Loucy (cell line): ENCODE data around the gene PRKACA.

Experiments
- EZH2phosphoT487 ChIP-seq: fragments of 200-600 bp; IDR thresholded peaks from 2 replicates; pipeline ENCODE4 v1.6.1; 2018; ENCODE audit warnings: antibody characterized with exemption, mild to moderate bottlenecking, moderate library complexity, borderline replicate concordance
- TF ChIP-seq, protein P1 (sequence below): fragments of 200-600 bp; sonication (generic); conservative IDR thresholded peaks from 2 replicates; pipeline ENCODE4 v1.5.1; 2014; ENCODE audit warnings: mild to moderate bottlenecking, antibody characterized with exemption, low read length

DNA sequence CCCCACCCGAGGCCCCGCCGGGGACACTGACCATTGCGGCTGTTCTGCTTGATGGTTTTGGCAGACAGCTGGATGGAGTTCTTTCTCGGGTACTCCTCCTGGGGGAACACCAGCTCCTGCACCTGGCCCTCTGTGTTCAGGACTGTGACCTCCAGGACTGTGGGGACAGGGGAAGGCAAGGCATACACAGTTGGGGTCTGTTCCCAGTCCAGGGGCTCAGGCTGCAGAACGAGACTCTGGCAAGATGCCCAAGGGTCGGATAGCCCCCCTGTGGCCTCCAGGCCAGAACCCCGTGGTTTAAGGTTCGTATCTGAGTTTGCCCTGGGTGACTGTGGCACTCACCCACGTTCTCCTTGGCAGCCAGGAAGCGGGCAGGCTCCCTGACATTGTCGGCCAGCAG is 41.5 kb upstream of the PRKACA start:
- TF ChIP-seq, protein P1, sequence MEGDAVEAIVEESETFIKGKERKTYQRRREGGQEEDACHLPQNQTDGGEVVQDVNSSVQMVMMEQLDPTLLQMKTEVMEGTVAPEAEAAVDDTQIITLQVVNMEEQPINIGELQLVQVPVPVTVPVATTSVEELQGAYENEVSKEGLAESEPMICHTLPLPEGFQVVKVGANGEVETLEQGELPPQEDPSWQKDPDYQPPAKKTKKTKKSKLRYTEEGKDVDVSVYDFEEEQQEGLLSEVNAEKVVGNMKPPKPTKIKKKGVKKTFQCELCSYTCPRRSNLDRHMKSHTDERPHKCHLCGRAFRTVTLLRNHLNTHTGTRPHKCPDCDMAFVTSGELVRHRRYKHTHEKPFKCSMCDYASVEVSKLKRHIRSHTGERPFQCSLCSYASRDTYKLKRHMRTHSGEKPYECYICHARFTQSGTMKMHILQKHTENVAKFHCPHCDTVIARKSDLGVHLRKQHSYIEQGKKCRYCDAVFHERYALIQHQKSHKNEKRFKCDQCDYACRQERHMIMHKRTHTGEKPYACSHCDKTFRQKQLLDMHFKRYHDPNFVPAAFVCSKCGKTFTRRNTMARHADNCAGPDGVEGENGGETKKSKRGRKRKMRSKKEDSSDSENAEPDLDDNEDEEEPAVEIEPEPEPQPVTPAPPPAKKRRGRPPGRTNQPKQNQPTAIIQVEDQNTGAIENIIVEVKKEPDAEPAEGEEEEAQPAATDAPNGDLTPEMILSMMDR, result no peak
- TF ChIP-seq EZH2phosphoT487, result no peak
